HepG2 (cell line): ENCODE results near the gene THSD4. TPM values are rescaled to one million over a fixed set of nuclear protein-coding genes. Genes with fewer than 3 reads are reported as not detected.

Experiments used
- ATAC-seq: fragments of 200-7000 bp; cut with Tn5 transposase; 3 replicates; pipeline ENCODE4 v1.9.1; 2020; ENCODE audit warnings: mild to moderate bottlenecking, moderate library complexity
- BruUV-seq: library from RNA; stranded (reverse); fragments of 400-500 nt; replicated peaks from 2 replicates; lab custom pipeline; 2021; lab: Mats Ljungman, UMichigan
- CTCF ChIA-PET: fragments of 300-600 bp; formaldehyde crosslinking; extraction: SDS; loops from one replicate; lab custom pipeline; 2021; ENCODE audit warnings: low total read pairs, inconsistent platforms, low intra/inter-chr PET ratio; lab: Yijun Ruan, JAX
- POLR2A ChIA-PET: fragments of 350-600 bp; sonication (Branson Sonifier 250); formaldehyde crosslinking; loops from one replicate; lab custom pipeline; 2020; ENCODE audit warnings: antibody characterized with exemption, inconsistent platforms; lab: Yijun Ruan, JAX
- DNase-seq: peaks from one replicate; pipeline ENCODE4 v3.0.0-alpha.2; 2015; ENCODE audit warnings: low spot score
- FAIRE-seq: peaks from 3 replicates; lab custom pipeline; 2011; peaks lifted over from hg19 to GRCh38; lab: Jason Lieb, UNC
- H2AFZ ChIP-seq: one replicate; pipeline ENCODE4 v1.6.1; 2011; ENCODE audit warnings: low read length, inconsistent platforms
- H3K27ac ChIP-seq: fragments of 300-600 bp; 3 replicates; pipeline ENCODE4 v1.8.0; 2011; ENCODE audit warnings: mixed run types, mild to moderate bottlenecking, mixed read lengths, low read length, inconsistent platforms; ENCODE audit not compliant: insufficient read depth; ENCODE audit errors: extremely low read length
- H3K27me3 ChIP-seq, 2 experiments: fragments of 200-600 bp in 1 of 2; 2 replicates in 1 of 2; 3 replicates in 1 of 2; pipeline versions ENCODE4 v1.6.0 to v1.8.0; 2011; ENCODE audit warnings: low read length in 2 of 2, mild to moderate bottlenecking in 2 of 2, moderate library complexity in 2 of 2, inconsistent platforms in 1 of 2; ENCODE audit not compliant: insufficient read depth in 2 of 2, control insufficient read depth in 1 of 2
- H3K36me3 ChIP-seq, 2 experiments: fragments of 200-600 bp in 1 of 2; replicated peaks in 1 of 2; 2 replicates in 1 of 2; 3 replicates in 1 of 2; pipeline versions ENCODE4 v1.5.1 to v1.8.0; 2011; ENCODE audit warnings: low read length in 2 of 2, inconsistent platforms in 1 of 2; ENCODE audit not compliant: insufficient read depth in 2 of 2, control insufficient read depth in 1 of 2
- H3K4me1 ChIP-seq: 2 replicates; pipeline ENCODE4 v1.5.1; 2012; ENCODE audit warnings: low read length, inconsistent platforms; ENCODE audit not compliant: insufficient read depth
- H3K4me2 ChIP-seq: 2 replicates; pipeline ENCODE4 v1.6.0; 2011; ENCODE audit warnings: low read depth, low read length, inconsistent platforms
- H3K4me3 ChIP-seq, 3 experiments: fragments of 200-600 bp in 1 of 3; sonication (generic), shearing (Covaris generic) in 1 of 3; replicated peaks in 1 of 3; 2 replicates each; pipeline ENCODE4 v1.5.1; 2011 to 2016; ENCODE audit warnings: low read length in 3 of 3, inconsistent platforms in 2 of 3, low read depth in 2 of 3, mild to moderate bottlenecking in 2 of 3, control low read depth in 1 of 3, mixed read lengths in 1 of 3; ENCODE audit not compliant: insufficient read depth in 1 of 3
- H3K79me2 ChIP-seq: one replicate; pipeline ENCODE4 v1.6.1; 2011; ENCODE audit warnings: low read length, inconsistent platforms; ENCODE audit not compliant: insufficient read depth
- H3K9ac ChIP-seq: 2 replicates; pipeline ENCODE4 v1.6.0; 2011; ENCODE audit warnings: mild to moderate bottlenecking, low read depth, low read length, inconsistent platforms; ENCODE audit not compliant: insufficient read depth
- H3K9me3 ChIP-seq: 2 replicates; pipeline ENCODE4 v1.5.1; 2012; ENCODE audit warnings: mild to moderate bottlenecking, low read length
- H4K20me1 ChIP-seq: 2 replicates; pipeline ENCODE4 v1.6.0; 2011; ENCODE audit warnings: inconsistent platforms, mild to moderate bottlenecking, low read length, moderate library complexity; ENCODE audit not compliant: insufficient read depth
- AKAP8 ChIP-seq: sonication (generic); formaldehyde crosslinking; IDR thresholded peaks from 2 replicates; pipeline ENCODE4 v1.5.1; 2020; ENCODE audit warnings: mild to moderate bottlenecking, missing genetic modification reagents
- ATF2 ChIP-seq: sonication (generic); formaldehyde crosslinking; IDR thresholded peaks from 2 replicates; pipeline ENCODE4 v1.4.0; 2020; ENCODE audit warnings: missing genetic modification reagents
- BORCS8-MEF2B ChIP-seq: sonication (generic); formaldehyde crosslinking; IDR thresholded peaks from 2 replicates; pipeline ENCODE4 v1.8.0; 2022; ENCODE audit warnings: mild to moderate bottlenecking, missing genetic modification reagents
- CREB3 ChIP-seq: sonication (generic); formaldehyde crosslinking; IDR thresholded peaks from 2 replicates; pipeline ENCODE4 v1.5.0; 2020; ENCODE audit warnings: missing genetic modification reagents
- DR1 ChIP-seq: sonication (generic); formaldehyde crosslinking; IDR thresholded peaks from 2 replicates; pipeline ENCODE4 v1.8.0; 2021; ENCODE audit warnings: mild to moderate bottlenecking, missing genetic modification reagents, inconsistent platforms
- HNRNPH1 ChIP-seq: fragments of 200-400 bp; formaldehyde crosslinking; optimal IDR thresholded peaks from 2 replicates; pipeline ENCODE3; 2017; ENCODE audit warnings: mild to moderate bottlenecking, low read depth, low read length
- KDM2A ChIP-seq: sonication (generic); formaldehyde crosslinking; IDR thresholded peaks from 2 replicates; pipeline ENCODE4 v1.4.0; 2020; ENCODE audit warnings: low read depth, missing genetic modification reagents, borderline replicate concordance
- KDM6A ChIP-seq: IDR thresholded peaks from 2 replicates; pipeline ENCODE4 v1.6.1; 2016; ENCODE audit warnings: low read depth
- MYC ChIP-seq: sonication (generic); formaldehyde crosslinking; IDR thresholded peaks from 2 replicates; pipeline ENCODE4 v1.9.0; 2021; ENCODE audit warnings: missing genetic modification reagents, borderline replicate concordance
- NR2C2 ChIP-seq: sonication (generic); formaldehyde crosslinking; IDR thresholded peaks from 2 replicates; pipeline ENCODE4 v1.4.0; 2020; ENCODE audit warnings: missing genetic modification reagents, mild to moderate bottlenecking, moderate library complexity, borderline replicate concordance
- PAX8 ChIP-seq: sonication (generic); formaldehyde crosslinking; IDR thresholded peaks from 2 replicates; pipeline ENCODE4 v1.8.0; 2022; ENCODE audit warnings: mild to moderate bottlenecking, missing genetic modification reagents, borderline replicate concordance
- POLR2AphosphoS5 ChIP-seq: IDR thresholded peaks from 2 replicates; pipeline ENCODE4 v1.6.1; 2012; ENCODE audit warnings: low read depth, low read length
- XBP1 ChIP-seq: sonication (generic); formaldehyde crosslinking; IDR thresholded peaks from 2 replicates; pipeline ENCODE4 v1.5.0; 2020; ENCODE audit warnings: missing genetic modification reagents
- ZFP37 ChIP-seq: sonication (generic); formaldehyde crosslinking; IDR thresholded peaks from 2 replicates; pipeline ENCODE4 v1.4.0; 2020; ENCODE audit warnings: missing genetic modification reagents, borderline replicate concordance
- ZNF121 ChIP-seq: sonication (generic); formaldehyde crosslinking; IDR thresholded peaks from 2 replicates; pipeline ENCODE4 v1.5.0; 2020; ENCODE audit warnings: mild to moderate bottlenecking, missing genetic modification reagents
- ZNF20 ChIP-seq: sonication (generic); formaldehyde crosslinking; IDR thresholded peaks from 2 replicates; pipeline ENCODE4 v1.4.0; 2020; ENCODE audit warnings: mild to moderate bottlenecking, moderate library complexity, missing genetic modification reagents
- ZNF251 ChIP-seq: sonication (generic); formaldehyde crosslinking; IDR thresholded peaks from 2 replicates; pipeline ENCODE4 v1.9.0; 2021; ENCODE audit warnings: mild to moderate bottlenecking, missing genetic modification reagents
- ZNF513 ChIP-seq: sonication (generic); formaldehyde crosslinking; conservative IDR thresholded peaks from 2 replicates; pipeline ENCODE4 v1.5.0; 2020; ENCODE audit warnings: missing genetic modification reagents
- ZNF543 ChIP-seq: sonication (generic); formaldehyde crosslinking; IDR thresholded peaks from 2 replicates; pipeline ENCODE4 v1.4.0; 2020; ENCODE audit warnings: mild to moderate bottlenecking, missing genetic modification reagents
- ZNF878 ChIP-seq: sonication (generic); formaldehyde crosslinking; IDR thresholded peaks from 2 replicates; pipeline ENCODE4 v1.8.1; 2023; ENCODE audit warnings: mild to moderate bottlenecking, missing genetic modification reagents, moderate library complexity
- WGBS: methylation state at CpG from one replicate; pipeline ENCODE4 v1.1.6; 2017; ENCODE audit warnings: low lambda C conversion rate; 5-methylcytosine and 5-hydroxymethylcytosine counted together
- in situ Hi-C: cut with HindIII; loops from 2 replicates; pipeline ENCODE4 v1.10.0; 2017; ENCODE audit warnings: low pct_unique_long_range_greater_than_20kb; ENCODE audit not compliant: extremely low pct_ligation_motif_present
- intact Hi-C: fragments of 100-400 bp; cut with micrococcal nuclease; formaldehyde crosslinking; loops from one replicate; pipeline ENCODE4 v1.10.0; 2022; ENCODE audit not compliant: unreplicated experiment
- polyA plus RNA-seq, 8 experiments: library from polyadenylated mRNA; depleted of rRNA in 3 of 8; stranded (reverse) in 7 of 8; unstranded in 1 of 8; fragments of >200 nt; fragmentation: Illumina TruSeq in 4 of 8; extraction: Trizol in 4 of 8; gene quantifications; 2 replicates each; pipeline versions ENCODE4 v1.2.1 to v1.2.3, GENCODE V29; 2011 to 2016; ENCODE audit warnings: low read depth in 4 of 8, missing spikeins in 1 of 8, mixed read lengths in 1 of 8; ENCODE audit not compliant: insufficient read depth in 1 of 8
- total RNA-seq, 5 experiments: library from RNA; depleted of rRNA; stranded (reverse); fragments of >200 nt; fragmentation: Illumina TruSeq; extraction: Trizol; gene quantifications; 2 replicates each; pipeline ENCODE4 v1.2.3, GENCODE V29; 2016; ENCODE audit warnings: low read depth in 1 of 5

Gene THSD4
- total and polyA plus RNA-seq, 2 of the 13 experiments (the other 11 are each of a cell fraction or from before 2014, with no cell fraction given): 0.07 to 0.21 TPM

GRCh38 chr15:71822890-71823630, 707.8 kb downstream of the THSD4 start (continued):
- TF ChIP-seq XBP1 (CRISPR knock-in tag) (no peak), CREB3 (CRISPR knock-in tag) (no peak), PAX8 (CRISPR knock-in tag) (no peak), ZNF878 (CRISPR knock-in tag) (no peak), BORCS8-MEF2B (CRISPR knock-in tag) (no peak), ZNF251 (CRISPR knock-in tag) (no peak), ZNF513 (CRISPR knock-in tag) (no peak), MYC (CRISPR knock-in tag) (no peak)

- 74% methylated on average over 3 of the region's 3 CpGs for WGBS
- ChIA-PET CTCF (no interaction called here), POLR2A (no interaction called here)
- no peak overlapping the region for H2AFZ ChIP-seq
- no peaks in the 10 kb centered on the region; a peak in 2 of 5 replicates for H3K36me3 ChIP-seq
- no peak overlapping the region for H3K27ac ChIP-seq
- H3K4me2 ChIP-seq: no peak overlapping the region
- ATAC-seq (no peak), DNase-seq (no peak), FAIRE-seq (no peak)
- in situ Hi-C loops (no loop called here), intact Hi-C loops (no loop called here)
- no peak overlapping the region for H3K4me3 ChIP-seq
- peaks cover 21% of the 10 kb centered on the region; the same call in 1 of the 2 replicates for H3K9me3 ChIP-seq
- no peaks in the 10 kb centered on the region for H3K4me1 ChIP-seq
- no peaks in the 10 kb centered on the region for H3K79me2 ChIP-seq
- no peaks in the 10 kb centered on the region for H4K20me1 ChIP-seq
- H3K9ac ChIP-seq: no peak overlapping the region
- H3K27me3 ChIP-seq: no peaks in the 10 kb centered on the region
- no TSS peak for BruUV-seq
- TF ChIP-seq HNRNPH1: no peak
- no peak for TF ChIP-seq AKAP8 (CRISPR knock-in tag)
- TF ChIP-seq KDM6A: no peak
- no peak for TF ChIP-seq ZNF121 (CRISPR knock-in tag)
- no peak for TF ChIP-seq ZNF543
- no peak for TF ChIP-seq ZFP37 (CRISPR knock-in tag)
- no peak for TF ChIP-seq KDM2A (CRISPR knock-in tag)
- TF ChIP-seq DR1 (CRISPR knock-in tag): no peak
- TF ChIP-seq ZNF20: no peak
- TF ChIP-seq ATF2 (CRISPR knock-in tag): no peak
- TF ChIP-seq POLR2AphosphoS5: no peak
- TF ChIP-seq NR2C2 (CRISPR knock-in tag): no peak
Observed at GRCh38 chr15:71823801-71824200, 708.5 kb downstream of the THSD4 start.
